ENCODE measurements around the gene FNDC10.

Gene FNDC10

DNA sequence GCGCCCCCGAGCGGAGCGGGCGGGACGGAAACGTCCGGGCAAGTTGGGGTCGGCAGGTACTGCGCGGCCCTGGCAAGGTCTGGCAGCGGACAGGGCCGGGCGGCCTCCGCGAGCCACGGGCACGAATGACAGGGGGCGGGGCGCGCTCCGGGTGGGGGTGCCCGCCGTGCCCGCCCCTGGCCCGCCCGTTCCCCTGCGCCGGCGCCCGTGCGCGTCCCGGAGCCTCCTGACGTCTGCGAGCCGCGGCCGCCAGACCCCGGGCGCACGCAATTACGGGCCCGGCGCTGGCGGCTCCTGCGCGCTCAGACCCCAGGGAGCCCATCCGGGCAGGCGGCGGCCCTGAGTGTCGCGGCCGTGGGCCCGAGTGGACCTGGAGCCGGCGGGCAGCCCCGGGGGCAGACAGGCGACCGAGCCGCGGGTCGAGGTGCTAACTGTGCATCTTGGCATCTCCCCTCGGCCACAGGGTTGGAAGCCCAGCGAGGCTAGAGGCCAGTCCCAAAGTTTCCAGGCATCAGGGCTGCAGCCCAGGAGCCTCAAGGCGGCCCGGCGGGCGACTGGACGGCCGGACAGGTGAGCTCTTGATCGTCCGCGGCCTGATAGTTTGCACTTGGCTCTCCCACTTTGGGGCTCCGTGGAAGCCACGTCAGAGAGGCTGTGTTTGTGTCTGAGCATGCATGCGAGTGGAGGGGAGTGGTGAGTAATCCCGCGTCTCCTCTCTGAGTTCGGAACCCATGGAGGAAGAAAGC, 16.3 kb upstream of the FNDC10 start:
- H3K27ac ChIP-seq: peak overlapping the region; percentile 99
- H3K4me3 ChIP-seq (ENCODE audit: low read depth, low read length): peak overlapping the region; percentile 100
- peak overlapping the region; percentile 89 for H3K4me2 ChIP-seq (ENCODE audit: low read length)
- no peaks in the 10 kb centered on the region for H3K36me3 ChIP-seq (ENCODE audit: control insufficient read depth, insufficient read depth, low read length)
- no peaks in the 10 kb centered on the region for H3K4me1 ChIP-seq
- TF ChIP-seq, protein P1, sequence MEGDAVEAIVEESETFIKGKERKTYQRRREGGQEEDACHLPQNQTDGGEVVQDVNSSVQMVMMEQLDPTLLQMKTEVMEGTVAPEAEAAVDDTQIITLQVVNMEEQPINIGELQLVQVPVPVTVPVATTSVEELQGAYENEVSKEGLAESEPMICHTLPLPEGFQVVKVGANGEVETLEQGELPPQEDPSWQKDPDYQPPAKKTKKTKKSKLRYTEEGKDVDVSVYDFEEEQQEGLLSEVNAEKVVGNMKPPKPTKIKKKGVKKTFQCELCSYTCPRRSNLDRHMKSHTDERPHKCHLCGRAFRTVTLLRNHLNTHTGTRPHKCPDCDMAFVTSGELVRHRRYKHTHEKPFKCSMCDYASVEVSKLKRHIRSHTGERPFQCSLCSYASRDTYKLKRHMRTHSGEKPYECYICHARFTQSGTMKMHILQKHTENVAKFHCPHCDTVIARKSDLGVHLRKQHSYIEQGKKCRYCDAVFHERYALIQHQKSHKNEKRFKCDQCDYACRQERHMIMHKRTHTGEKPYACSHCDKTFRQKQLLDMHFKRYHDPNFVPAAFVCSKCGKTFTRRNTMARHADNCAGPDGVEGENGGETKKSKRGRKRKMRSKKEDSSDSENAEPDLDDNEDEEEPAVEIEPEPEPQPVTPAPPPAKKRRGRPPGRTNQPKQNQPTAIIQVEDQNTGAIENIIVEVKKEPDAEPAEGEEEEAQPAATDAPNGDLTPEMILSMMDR (IDR thresholded peaks at IDR 0.05): no peak
- no peaks in the 10 kb centered on the region for H3K27me3 ChIP-seq (ENCODE audit: control insufficient read depth, insufficient read depth, low read length)
- no peak overlapping the region for H3K9ac ChIP-seq
- peak overlapping the region; percentile 58 for H2AFZ ChIP-seq
- peaks cover 2% of the 10 kb centered on the region for H3K79me2 ChIP-seq
- no peaks in the 10 kb centered on the region for H3K9me3 ChIP-seq (ENCODE audit: control insufficient read depth, low read length)

DNA sequence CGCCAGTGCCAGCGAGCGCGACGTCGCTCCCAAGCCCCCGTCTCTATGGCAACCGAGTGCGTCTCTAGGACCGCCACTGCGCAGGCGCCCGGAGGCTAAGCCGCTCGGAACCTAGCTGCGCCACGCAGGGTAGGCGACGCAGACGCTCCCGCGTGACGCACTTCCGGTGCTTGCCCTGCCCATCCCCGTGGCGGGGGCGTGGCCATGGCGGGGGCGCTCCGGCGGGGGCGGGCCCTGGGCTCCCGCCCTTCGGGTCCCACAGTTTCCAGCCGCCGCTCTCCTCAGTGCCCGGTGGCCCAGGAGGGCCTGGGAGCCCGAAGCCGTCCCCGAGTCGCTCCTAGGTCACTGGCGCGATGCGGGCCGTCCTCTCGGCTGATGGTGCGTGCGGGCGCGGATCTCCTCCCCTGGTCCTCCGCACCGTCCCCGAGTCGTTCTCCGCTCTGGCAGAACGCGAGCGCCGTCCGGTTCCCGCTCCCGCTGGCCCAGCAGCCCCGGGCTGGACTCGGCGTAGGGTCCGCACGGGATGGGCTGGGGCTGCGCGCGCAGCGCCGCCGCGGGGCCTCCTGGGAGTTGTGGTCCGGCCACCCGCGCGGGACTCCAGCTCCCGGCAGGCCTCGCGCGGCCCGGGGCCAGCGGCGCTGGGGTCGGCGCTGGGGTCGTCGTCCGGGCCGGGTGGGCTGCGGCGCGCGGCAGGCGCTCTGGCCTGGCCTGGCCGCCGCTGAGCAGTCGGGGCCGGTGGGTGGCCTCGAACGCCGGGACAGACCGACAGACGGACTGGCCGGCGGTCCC, 15.5 kb upstream of the FNDC10 start, which contains the start of gene MIB2:
MIB2 (plus strand) TSS at position 245 of the 789 bp plus-strand sequence. CDS start 7,953 bp downstream, outside the sequence.
- H2AFZ ChIP-seq: peak within 1 kb of the TSS; percentile 91
- peak within 1 kb of the TSS; percentile 93 for H3K9ac ChIP-seq
- H3K27me3 ChIP-seq (ENCODE audit: control insufficient read depth, insufficient read depth, low read length): no peaks in the 10 kb centered on the region
- H3K9me3 ChIP-seq (ENCODE audit: control insufficient read depth, low read length): no peaks in the 10 kb centered on the region
- TF ChIP-seq, protein P1 (IDR thresholded peaks at IDR 0.05): no peak
- peaks cover 2% of the 10 kb centered on the region for H3K79me2 ChIP-seq
- H3K27ac ChIP-seq: peak within 1 kb of the TSS; percentile 99
- peak within 1 kb of the TSS; percentile 100 for H3K4me3 ChIP-seq (ENCODE audit: low read depth, low read length)
- peak within 1 kb of the TSS; percentile 90 for H3K4me2 ChIP-seq (ENCODE audit: low read length)
- no peaks in the 10 kb centered on the region for H3K4me1 ChIP-seq
- no peaks in the 10 kb centered on the region for H3K36me3 ChIP-seq (ENCODE audit: control insufficient read depth, insufficient read depth, low read length)

DNA sequence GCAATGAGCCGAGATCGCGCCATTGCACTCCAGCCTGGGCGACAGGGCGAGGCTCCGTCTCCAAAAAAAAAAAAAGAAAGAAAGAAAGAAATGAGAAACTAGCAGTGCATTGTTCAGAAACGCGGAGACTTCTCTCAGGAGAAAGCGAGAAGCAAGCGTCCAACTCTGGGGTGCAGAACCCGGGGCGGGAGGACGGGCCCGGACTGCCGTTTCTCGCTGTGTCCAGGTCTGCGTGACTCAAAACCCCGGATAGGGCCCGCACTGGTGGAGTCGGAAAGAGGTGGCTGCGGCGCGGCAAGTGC, 15.0 kb upstream of the FNDC10 start:
- TF ChIP-seq, protein P1 (IDR thresholded peaks at IDR 0.05): no peak
- H3K4me1 ChIP-seq: no peaks in the 10 kb centered on the region
- no peak overlapping the region for H3K9ac ChIP-seq
- peak overlapping the region; percentile 90 for H3K4me2 ChIP-seq (ENCODE audit: low read length)
- no peaks in the 10 kb centered on the region for H3K36me3 ChIP-seq (ENCODE audit: control insufficient read depth, insufficient read depth, low read length)
- no peaks in the 10 kb centered on the region for H3K9me3 ChIP-seq (ENCODE audit: control insufficient read depth, low read length)
- H3K27ac ChIP-seq: peak overlapping the region; percentile 99
- no peaks in the 10 kb centered on the region for H3K27me3 ChIP-seq (ENCODE audit: control insufficient read depth, insufficient read depth, low read length)
- peak overlapping the region; percentile 77 for H2AFZ ChIP-seq
- H3K4me3 ChIP-seq (ENCODE audit: low read depth, low read length): peak overlapping the region; percentile 100
- H3K79me2 ChIP-seq: peaks cover 2% of the 10 kb centered on the region

DNA sequence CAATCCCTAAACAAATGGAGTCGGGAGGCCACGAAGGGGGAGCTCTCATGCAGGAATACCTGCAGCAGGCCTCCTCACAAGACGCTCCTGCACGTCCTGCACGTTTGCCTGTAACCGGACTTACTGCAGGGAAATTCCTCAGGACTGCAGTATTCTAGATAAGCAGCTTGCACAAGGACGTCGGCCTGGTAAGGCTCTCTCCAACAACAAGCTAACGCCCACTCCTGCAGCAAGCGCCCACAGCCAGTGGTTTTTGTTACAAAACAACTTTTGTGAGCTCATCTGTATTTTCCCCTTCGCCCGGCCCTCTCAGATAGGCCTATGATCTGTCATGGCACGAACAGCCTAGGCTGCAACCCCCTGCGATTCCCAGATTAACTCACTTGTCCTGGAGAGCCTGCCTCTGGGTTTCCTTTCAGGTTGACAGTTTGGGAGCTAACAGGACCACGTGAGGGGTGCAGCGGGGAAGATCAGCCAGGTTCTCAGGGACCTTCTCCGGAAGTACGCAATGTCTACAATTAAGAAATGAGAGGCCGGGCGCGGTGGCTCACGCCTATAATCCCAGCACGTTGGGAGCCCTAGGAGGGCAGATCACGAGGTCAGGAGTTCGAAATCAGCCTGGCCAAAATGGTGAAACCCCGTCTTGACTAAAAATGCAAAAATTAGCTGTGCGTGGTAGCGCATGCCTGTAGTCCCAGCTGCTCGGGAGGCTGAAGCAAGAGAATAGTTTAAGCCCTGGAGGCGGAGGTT, 14.4 kb upstream of the FNDC10 start:
- no peak overlapping the region for H3K9ac ChIP-seq
- TF ChIP-seq, protein P1 (IDR thresholded peaks at IDR 0.05): no peak
- no peaks in the 10 kb centered on the region for H3K36me3 ChIP-seq (ENCODE audit: control insufficient read depth, insufficient read depth, low read length)
- no peaks in the 10 kb centered on the region for H3K27me3 ChIP-seq (ENCODE audit: control insufficient read depth, insufficient read depth, low read length)
- H3K9me3 ChIP-seq (ENCODE audit: control insufficient read depth, low read length): no peaks in the 10 kb centered on the region
- peak overlapping the region; percentile 90 for H3K4me2 ChIP-seq (ENCODE audit: low read length)
- peaks cover 2% of the 10 kb centered on the region for H3K79me2 ChIP-seq
- H3K27ac ChIP-seq: peak overlapping the region; percentile 99
- H3K4me1 ChIP-seq: no peaks in the 10 kb centered on the region
- H3K4me3 ChIP-seq (ENCODE audit: low read depth, low read length): peak overlapping the region; percentile 100
- peak overlapping the region; percentile 77 for H2AFZ ChIP-seq

Data from parathyroid adenoma (tissue), 2 donors.